SH-SY5Y (cell line): ENCODE results near the gene PSD2.

Experiments
- GATA2 ChIP-seq: IDR thresholded peaks from 2 replicates; pipeline ENCODE4 v1.6.1; 2011; ENCODE audit warnings: mild to moderate bottlenecking, low read depth, low read length
- GATA3 ChIP-seq: IDR thresholded peaks from 2 replicates; pipeline ENCODE4 v1.6.1; 2011; ENCODE audit warnings: low read depth, mild to moderate bottlenecking, low read length, moderate library complexity

DNA sequence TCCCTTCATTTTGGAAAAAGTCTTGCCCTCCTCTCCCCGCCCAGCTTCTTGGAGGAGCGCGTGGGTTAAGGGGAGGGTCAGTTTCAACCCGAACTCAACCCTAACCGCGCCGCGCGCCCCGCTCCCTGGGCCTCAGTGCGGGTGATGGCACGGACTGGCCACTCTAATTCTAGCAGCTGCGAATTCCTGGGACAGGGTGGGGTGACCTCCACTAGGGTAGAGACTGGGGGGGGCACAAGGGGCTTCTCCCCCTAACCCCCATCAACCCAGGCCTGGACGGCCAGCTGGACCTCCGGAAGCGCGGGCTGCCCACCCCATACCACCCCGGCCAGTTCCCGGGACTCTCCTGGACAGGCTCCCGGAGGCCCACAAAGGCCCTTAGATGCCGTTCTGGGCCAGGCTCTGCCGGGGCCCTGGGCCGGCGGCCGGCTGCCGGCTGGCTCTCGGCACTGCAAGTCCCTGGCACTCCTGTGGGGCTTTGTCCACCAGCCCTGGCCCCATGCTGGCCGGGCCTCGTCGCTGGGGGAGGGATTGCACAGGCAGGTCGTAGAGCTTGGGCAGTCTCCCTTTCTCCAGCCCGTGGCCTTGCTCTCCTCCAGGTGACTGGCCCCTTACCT lies 7.2 kb upstream of the PSD2 start:
- TF ChIP-seq GATA2 (no peak), GATA3 (no peak)
